ENCODE data around the gene TWIST2.
A peak's percentile ranks its signal among the peaks of the same experiment; 100 is the strongest.

Gene TWIST2

DNA sequence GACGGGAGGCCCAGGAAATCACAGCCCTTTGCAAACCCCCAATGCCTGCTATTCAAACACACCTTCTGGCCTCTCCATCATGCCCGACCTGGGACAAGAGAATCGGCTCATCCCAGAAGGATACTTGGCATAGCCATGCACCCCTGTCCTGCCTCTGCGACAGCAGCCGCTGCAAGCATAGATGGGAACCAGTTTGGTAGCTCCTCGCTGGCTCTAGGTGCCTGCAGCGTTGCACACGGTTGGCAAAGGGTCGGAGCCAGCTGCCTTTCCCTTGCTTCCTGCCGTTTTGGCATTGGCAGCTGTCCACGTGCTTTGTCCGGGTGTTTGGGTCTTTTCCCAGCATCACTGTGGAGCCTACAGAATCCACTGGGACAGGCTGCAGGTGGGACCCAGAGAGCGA is 76.9 kb downstream of the TWIST2 start:
- no peak for DNase-seq

- DNase-seq = no peak
Measured at GRCh38 chr2:238925281-238925680, 77.4 kb downstream of the TWIST2 start.

DNA sequence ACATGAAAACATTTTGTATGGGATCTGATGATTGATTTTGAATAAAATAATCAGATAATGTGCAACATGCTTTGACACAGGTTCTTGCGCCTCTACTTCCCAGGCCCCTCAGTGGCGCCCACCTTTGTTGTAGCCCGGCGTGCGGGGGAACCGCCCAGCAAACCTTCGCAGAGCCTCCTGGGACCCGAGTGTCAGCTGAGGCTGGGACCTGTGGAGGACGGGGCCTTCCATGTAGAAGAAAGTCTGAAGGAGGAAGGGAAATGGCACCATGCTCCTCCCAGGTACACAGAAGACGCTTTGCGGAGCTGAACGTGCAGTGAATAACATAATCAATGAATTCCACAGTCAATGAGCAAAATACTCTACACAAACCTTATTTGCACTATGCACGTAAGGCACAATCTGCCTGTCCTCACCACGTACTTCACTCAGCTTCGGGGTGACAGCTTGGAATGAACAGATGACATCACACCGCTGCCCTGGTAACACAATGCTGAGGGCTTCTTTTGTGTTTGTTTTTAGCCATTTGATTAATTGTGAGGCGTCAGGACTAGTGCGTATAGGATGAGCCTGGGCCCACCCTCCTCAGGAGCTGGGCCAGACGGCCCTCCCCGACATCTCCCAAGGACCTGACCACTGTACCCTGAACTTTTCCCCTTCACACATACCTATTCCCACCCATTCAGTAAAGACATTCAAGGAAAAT is 78.1 kb downstream of the TWIST2 start:
- DNase-seq = no peak

- no peak for DNase-seq
Measured at GRCh38 chr2:238926761-238927611, 79.1 kb downstream of the TWIST2 start.

DNA sequence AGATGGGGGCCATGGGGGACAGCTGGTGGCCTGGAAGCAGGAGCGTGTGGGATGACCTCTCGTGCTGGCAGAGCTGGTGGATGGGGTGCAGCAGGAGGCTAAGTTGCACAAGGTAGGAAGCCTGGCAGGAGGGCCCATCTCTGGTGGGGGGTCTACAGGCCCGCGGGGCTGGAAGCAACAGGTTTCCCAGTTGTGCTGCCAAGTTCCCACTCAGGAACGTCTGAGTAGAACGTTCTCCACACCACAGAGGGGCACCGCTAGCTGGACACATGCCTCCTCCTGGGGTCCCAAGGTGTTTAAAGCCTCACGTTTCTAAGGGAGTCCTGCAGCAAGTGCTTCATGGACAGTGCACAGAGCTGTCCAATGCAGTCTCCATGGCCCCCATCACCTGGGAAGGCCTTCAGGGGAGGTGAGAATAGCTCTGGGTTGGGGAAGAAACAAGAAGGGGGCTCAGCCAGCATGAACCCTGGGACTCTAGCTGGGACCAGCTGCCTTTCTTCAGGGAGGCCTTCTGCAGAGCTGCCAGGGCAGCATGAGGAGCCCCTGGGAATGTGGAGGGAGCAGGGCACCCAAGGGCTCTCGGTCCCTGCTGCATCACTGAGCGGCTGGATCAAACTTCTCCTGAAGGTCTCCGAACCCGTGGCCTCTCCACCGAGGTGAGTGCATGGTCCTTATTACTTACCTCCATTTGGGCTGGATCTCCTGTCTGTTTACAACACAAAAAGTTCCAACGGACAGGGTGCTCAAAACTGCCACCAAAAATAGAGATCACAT is 80.0 kb downstream of the TWIST2 start:
- DNase-seq = no peak

DNA sequence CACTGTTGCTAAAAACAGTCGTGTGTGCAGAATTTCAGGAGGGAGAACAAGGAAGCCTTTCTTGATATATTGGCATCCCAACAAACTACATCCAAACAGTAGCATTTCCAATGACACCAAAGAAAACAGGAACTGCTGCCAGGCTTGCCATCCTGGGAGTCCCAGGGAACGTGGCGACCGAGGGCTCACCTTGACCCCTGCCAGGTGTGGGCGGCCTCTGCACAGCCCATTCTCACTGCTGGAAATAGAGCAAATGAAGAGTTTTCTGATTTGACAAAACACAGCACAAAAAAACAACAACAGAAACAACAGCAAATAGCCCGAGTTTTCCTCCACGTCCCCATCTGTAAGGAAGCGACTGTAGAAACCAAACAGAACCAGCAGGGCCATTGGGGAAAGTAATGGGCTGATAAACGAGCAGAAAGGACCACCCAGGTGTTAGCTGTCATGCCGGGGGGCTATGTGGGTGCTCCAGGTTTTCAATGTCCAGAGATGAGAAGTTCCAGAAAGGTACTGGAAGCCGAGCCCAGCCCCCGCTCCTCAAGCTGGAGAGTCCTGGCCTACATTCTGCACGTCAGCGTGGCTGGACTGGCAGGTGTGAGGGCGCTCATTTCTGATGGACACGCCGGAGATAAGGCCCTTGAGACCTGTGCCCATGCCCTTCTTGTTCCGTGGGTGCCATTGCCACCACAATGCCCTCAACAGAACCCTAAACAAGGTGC is 80.8 kb downstream of the TWIST2 start:
- DNase-seq = no peak

GRCh38 chr2:238929242-238930081 is 81.6 kb downstream of the TWIST2 start:
- no peak for DNase-seq

DNA sequence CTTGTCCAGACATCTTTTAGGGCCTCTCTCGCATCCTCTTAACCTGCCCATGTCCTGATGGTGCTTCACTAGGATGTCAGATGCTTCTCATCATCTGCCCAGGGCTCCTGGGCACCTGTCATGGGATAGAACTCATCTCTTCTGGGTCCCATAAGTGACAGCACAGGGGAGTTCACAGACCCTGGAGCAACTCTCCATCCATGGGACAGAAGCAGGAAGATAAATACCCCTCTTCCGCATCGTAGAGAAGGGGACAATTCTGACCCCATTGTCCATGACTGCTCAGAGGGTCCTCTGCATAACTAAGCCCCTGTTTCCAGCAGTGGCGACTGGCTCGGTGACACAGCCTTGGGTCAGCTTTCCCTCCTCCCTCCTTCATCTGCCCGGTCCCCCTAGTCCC is 82.3 kb downstream of the TWIST2 start:
- DNase-seq = no peak

DNA sequence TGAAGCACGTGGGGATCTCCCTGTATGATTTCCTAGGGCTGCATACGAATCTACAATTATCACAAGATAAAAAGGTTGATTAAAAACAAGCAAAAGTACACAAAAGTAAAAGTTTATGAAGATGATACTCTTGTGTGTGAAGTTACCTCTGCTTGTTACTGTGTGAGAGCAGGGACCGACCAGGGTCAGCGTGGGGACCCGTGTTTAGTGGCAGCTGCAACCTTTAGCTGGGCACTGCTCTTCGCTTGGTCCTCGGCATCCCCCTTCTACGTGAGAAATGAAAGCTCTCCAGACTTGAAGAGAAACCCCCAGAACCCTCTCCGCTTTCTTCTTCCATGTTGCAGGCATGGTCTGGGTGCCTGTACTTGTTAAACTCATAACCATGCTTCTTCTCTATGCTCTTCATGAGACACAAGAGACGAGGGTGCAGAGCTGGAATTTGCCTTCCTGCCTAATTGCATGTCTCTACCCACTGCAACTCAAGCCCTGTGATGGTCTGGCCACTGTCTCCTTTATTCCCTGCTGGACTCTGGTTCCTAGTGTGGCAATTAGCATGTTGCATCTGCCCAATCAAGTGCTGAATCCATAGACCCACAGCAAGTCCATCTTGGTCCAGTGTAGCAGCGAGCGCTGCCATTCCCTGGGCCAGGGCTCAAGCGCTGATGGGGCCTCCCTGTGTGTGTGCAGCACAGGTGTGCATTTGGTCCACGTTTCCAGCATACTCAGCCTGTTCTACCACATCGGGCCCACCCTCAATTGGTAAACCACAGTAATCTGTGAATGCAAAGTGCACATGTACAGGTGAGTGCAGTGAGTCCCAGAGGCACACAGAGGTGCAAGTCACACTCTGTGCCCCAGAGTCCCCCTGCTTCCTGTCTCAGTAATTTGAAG is 88.5 kb downstream of the TWIST2 start:
- DNase-seq = no peak

- no peak for DNase-seq
Measured at GRCh38 chr2:238938003-238938400, 90.1 kb downstream of the TWIST2 start.

GRCh38 chr2:238938401-238939055 is 90.6 kb downstream of the TWIST2 start:
- DNase-seq = peak; percentile 65

GRCh38 chr2:238939074-238939473 is 91.2 kb downstream of the TWIST2 start:
- no peak for DNase-seq

- no peak for DNase-seq
Measured at GRCh38 chr2:238939521-238940403, 91.9 kb downstream of the TWIST2 start.

DNA sequence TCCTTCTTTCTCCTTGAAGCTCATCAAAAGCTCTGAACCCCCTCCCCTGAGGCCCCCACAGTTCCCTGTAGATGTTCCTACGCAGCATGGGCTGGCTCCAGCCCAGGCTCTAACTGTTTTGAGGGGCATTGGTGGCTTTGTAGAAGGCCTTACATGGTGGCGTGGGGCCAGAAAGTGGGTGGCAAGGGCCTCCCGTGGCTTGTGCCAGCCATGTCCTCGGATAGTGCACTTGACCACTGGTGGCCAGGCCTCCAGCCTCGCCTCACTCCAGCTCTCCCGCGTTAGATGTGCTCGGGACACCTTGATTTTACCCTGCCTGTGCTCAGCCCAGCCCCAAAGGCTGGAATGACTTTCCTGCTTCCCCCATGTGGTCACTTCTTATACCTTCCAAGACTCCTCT is 92.9 kb downstream of the TWIST2 start:
- DNase-seq = no peak

- no peak for DNase-seq
Measured at GRCh38 chr2:238941262-238941792, 93.4 kb downstream of the TWIST2 start.

DNA sequence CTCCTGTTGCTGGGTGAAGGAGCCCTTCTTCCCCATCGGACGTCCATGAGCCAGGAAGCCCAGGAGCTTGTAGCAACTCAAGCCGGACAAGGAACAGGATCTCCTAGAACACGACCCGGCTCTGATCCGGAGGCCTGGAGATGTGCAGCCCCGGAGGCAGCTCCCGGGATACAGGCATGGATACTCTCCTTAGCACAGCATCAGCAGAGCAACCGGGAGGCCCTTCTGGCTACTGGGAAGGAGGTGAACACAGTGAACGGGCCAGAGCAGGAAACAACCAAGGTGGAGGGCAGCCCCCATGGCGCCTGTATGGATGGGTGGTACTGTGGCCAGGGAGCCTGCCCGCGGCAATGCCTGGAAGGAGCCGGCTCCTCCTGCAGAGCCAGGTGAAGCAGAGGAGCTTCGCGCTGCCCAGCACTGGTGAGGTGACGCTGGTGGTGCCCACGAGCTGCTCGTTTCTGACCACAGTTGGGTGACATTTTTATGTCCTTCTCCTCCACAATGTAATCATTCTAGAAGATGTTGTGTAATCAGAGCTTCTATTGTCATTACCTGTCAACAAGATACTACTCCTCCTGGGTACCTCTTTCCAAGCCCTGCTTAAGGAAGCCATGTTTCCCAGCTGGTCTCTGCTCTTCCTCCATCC is 94.3 kb downstream of the TWIST2 start:
- DNase-seq = no peak

GRCh38 chr2:238942726-238943300 is 94.9 kb downstream of the TWIST2 start:
- no peak for DNase-seq

Measured in NCI-H446 treated with DMSO at 0.1 percent for 48 hours (cell line).